NCI-H1105 treated with DMSO at 0.1 percent for 48 hours (cell line): ENCODE measurements around the gene ZBTB38.

Source experiments
- DNase-seq: peaks from one replicate; lab custom pipeline; 2025; lab: John Stamatoyannopoulos, UW

The ZBTB38 gene

GRCh38 chr3:141368925-141369794 is 856 bp downstream of the ZBTB38 start:
- DNase-seq, result no peak

- DNase-seq, result peak; percentile 51
Observed at GRCh38 chr3:141370065-141370533, 1.8 kb downstream of the ZBTB38 start.

- DNase-seq, result no peak
Observed at GRCh38 chr3:141371882-141372281, 3.6 kb downstream of the ZBTB38 start.

- no peak for DNase-seq
Observed at GRCh38 chr3:141372656-141373055, 4.4 kb downstream of the ZBTB38 start.

- no peak for DNase-seq
Observed at GRCh38 chr3:141373232-141373631, 4.9 kb downstream of the ZBTB38 start.

- no peak for DNase-seq
Observed at GRCh38 chr3:141373768-141374526, 5.6 kb downstream of the ZBTB38 start.

GRCh38 chr3:141375381-141376301 is 7.3 kb downstream of the ZBTB38 start:
- no peak for DNase-seq

GRCh38 chr3:141377377-141377776 is 9.1 kb downstream of the ZBTB38 start:
- no peak for DNase-seq

GRCh38 chr3:141378556-141378955 is 10.3 kb downstream of the ZBTB38 start:
- DNase-seq, result no peak

- no peak for DNase-seq
Observed at GRCh38 chr3:141379250-141379966, 11.1 kb downstream of the ZBTB38 start.

- DNase-seq, result no peak
Observed at GRCh38 chr3:141380279-141380678, 12.0 kb downstream of the ZBTB38 start.

GRCh38 chr3:141380987-141381386 is 12.7 kb downstream of the ZBTB38 start:
- no peak for DNase-seq

- DNase-seq, result no peak
Observed at GRCh38 chr3:141382571-141382970, 14.3 kb downstream of the ZBTB38 start.

GRCh38 chr3:141383555-141384129 is 15.3 kb downstream of the ZBTB38 start:
- no peak for DNase-seq

- no peak for DNase-seq
Observed at GRCh38 chr3:141384157-141384556, 15.9 kb downstream of the ZBTB38 start.

GRCh38 chr3:141384575-141384974 is 16.3 kb downstream of the ZBTB38 start:
- DNase-seq, result no peak

GRCh38 chr3:141385406-141386125 is 17.3 kb downstream of the ZBTB38 start:
- DNase-seq, result no peak

- no peak for DNase-seq
Observed at GRCh38 chr3:141386126-141386488, 17.8 kb downstream of the ZBTB38 start.

- no peak for DNase-seq
Observed at GRCh38 chr3:141386611-141387111, 18.4 kb downstream of the ZBTB38 start.

- DNase-seq, result no peak
Observed at GRCh38 chr3:141387516-141387915, 19.2 kb downstream of the ZBTB38 start.
